ENCODE measurements around the gene RIMOC1.
A peak's percentile ranks its signal among the peaks of the same experiment; 100 is the strongest.

The RIMOC1 gene

DNA sequence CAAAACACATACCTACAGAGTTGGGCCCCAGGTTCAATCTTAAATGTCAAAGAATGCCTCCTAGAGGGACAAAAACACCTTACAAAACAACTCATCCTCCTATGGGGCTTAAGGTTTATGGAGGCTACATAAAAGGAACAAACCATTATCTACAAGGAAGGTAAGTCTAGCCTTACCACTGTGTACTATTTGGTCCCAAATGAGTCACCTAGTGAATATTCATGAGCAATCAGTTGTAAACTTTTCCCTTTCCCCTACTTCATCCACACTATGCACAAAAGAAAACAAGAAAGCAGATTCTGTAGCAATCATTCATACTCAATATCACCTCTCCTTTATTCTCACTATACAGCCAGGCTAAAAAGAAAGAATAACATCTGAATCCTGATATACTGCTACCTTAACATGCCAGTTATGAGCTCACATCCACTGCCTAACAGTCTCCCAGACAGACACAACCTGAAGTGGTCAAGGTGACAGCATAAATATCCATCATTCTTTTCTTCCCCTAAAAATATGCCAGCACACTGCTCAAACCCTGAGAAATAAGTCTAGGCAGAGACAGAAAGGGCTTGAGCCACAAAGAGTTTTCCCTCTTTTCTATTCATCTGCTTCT is 40.2 kb upstream of the RIMOC1 start:
- no peak overlapping the region for H3K27ac ChIP-seq
- no peaks in the 10 kb centered on the region for H3K79me2 ChIP-seq
- no peak overlapping the region for H2AFZ ChIP-seq
- H3K4me1 ChIP-seq = no peaks in the 10 kb centered on the region
- no peak overlapping the region for H3K4me3 ChIP-seq (ENCODE audit: low read depth, low read length)
- no peak overlapping the region for H3K4me2 ChIP-seq (ENCODE audit: low read length)
- no peaks in the 10 kb centered on the region for H3K27me3 ChIP-seq (ENCODE audit: control insufficient read depth, insufficient read depth, low read length)
- H3K9ac ChIP-seq = no peak overlapping the region
- no peaks in the 10 kb centered on the region for H3K36me3 ChIP-seq (ENCODE audit: control insufficient read depth, insufficient read depth, low read length)
- no peaks in the 10 kb centered on the region for H3K9me3 ChIP-seq (ENCODE audit: control insufficient read depth, low read length)
- TF ChIP-seq, protein P1, sequence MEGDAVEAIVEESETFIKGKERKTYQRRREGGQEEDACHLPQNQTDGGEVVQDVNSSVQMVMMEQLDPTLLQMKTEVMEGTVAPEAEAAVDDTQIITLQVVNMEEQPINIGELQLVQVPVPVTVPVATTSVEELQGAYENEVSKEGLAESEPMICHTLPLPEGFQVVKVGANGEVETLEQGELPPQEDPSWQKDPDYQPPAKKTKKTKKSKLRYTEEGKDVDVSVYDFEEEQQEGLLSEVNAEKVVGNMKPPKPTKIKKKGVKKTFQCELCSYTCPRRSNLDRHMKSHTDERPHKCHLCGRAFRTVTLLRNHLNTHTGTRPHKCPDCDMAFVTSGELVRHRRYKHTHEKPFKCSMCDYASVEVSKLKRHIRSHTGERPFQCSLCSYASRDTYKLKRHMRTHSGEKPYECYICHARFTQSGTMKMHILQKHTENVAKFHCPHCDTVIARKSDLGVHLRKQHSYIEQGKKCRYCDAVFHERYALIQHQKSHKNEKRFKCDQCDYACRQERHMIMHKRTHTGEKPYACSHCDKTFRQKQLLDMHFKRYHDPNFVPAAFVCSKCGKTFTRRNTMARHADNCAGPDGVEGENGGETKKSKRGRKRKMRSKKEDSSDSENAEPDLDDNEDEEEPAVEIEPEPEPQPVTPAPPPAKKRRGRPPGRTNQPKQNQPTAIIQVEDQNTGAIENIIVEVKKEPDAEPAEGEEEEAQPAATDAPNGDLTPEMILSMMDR (IDR thresholded peaks at IDR 0.05) = no peak

DNA sequence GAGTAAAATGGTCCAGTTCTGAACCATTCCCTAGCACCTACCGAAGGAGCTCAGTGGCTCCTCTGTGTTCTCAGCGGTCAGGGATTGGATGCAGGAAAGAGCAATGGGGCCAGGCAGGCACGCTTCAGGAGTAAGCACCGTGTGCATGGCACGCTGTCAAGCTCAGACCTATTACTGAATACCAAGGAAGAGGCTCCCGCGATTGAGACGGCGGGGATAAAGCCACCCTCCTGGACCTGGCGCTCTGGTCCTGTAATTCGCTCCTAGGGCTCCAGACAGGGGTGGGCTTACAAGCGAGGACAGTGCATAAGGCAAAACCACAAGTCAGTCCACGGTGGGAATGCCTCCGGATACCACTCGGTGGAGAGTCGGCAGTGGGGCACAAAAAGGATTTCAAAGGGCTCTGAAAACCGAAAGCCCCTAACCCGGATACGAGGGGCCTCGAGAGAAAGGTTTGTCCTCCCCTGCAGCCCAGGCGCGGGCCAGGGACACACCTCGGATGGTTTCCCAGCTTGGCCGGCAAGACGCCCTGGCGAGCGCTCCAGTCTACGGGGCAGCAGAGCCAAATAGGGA is 34.9 kb upstream of the RIMOC1 start:
- H3K27ac ChIP-seq = peak overlapping the region; percentile 80
- H3K27me3 ChIP-seq (ENCODE audit: control insufficient read depth, insufficient read depth, low read length) = no peaks in the 10 kb centered on the region
- TF ChIP-seq, protein P1 (IDR thresholded peaks at IDR 0.05) = no peak
- no peaks in the 10 kb centered on the region for H3K79me2 ChIP-seq
- no peaks in the 10 kb centered on the region for H3K9me3 ChIP-seq (ENCODE audit: control insufficient read depth, low read length)
- H3K4me2 ChIP-seq (ENCODE audit: low read length) = peak overlapping the region; percentile 88
- H2AFZ ChIP-seq = peak overlapping the region; percentile 97
- H3K4me1 ChIP-seq = no peaks in the 10 kb centered on the region
- no peaks in the 10 kb centered on the region for H3K36me3 ChIP-seq (ENCODE audit: control insufficient read depth, insufficient read depth, low read length)
- H3K4me3 ChIP-seq (ENCODE audit: low read depth, low read length) = peak overlapping the region; percentile 66
- H3K9ac ChIP-seq = no peak overlapping the region

DNA sequence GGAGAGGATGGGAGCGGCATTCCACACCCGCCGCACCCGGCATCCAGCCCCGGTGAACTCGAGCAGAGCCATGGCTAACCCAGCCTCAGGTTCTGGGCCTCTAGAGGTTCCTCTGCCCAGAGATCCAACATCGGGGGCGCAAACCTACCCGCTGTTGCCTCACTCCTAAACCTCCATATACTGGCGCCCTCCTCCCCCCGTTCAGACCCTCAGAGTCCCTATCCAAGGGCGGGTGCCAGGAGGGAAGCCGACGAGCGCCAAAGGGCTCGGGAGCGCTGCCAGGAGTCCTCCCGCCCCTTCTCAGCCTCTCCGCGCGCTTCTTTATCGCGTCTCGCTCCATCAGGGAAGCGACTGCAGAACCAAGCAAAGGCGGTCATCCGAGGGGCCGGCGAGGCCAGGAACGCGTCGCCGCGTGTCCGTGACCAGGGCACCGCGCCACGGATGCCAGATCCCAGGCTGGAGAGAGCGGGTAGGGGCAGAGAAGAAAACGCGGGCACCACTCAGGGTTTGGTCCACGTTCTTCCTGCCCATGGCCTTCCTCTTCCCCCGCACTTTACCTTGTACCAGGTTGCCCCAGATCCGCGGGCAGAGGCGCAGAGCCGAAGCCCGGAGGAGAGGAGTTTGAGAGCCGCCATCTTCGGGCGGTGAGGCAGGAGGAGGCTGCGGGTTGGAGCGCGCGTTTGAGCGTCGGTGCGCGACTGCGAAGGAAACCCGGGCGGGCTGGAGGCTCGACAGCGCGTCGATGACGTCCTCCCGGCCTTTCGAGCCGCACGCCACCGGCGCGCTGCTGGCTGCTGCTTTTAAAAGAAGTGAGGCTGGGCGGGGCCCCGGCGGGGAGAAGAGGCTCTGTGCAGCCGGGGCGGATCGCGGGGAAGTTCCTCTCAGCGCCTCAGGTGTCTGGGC is 34.2 kb upstream of the RIMOC1 start, which contains the start of gene OXCT1:
Gene OXCT1 (minus strand): TSS at position 702 of the 903 bp plus-strand sequence. CDS start 67 bp downstream, at position 635.
- H3K4me2 ChIP-seq (ENCODE audit: low read length) = peak within 1 kb of the TSS; percentile 88
- peak within 1 kb of the TSS; percentile 66 for H3K4me3 ChIP-seq (ENCODE audit: low read depth, low read length)
- H3K36me3 ChIP-seq (ENCODE audit: control insufficient read depth, insufficient read depth, low read length) = no peaks in the 10 kb centered on the region
- TF ChIP-seq, protein P1 (IDR thresholded peaks at IDR 0.05) = no peak
- no peaks in the 10 kb centered on the region for H3K27me3 ChIP-seq (ENCODE audit: control insufficient read depth, insufficient read depth, low read length)
- no peaks in the 10 kb centered on the region for H3K9me3 ChIP-seq (ENCODE audit: control insufficient read depth, low read length)
- H3K79me2 ChIP-seq = no peaks in the 10 kb centered on the region
- H3K27ac ChIP-seq = peak within 1 kb of the TSS; percentile 80
- peak within 1 kb of the TSS; percentile 58 for H3K9ac ChIP-seq
- no peaks in the 10 kb centered on the region for H3K4me1 ChIP-seq
- H2AFZ ChIP-seq = peak within 1 kb of the TSS; percentile 97

DNA sequence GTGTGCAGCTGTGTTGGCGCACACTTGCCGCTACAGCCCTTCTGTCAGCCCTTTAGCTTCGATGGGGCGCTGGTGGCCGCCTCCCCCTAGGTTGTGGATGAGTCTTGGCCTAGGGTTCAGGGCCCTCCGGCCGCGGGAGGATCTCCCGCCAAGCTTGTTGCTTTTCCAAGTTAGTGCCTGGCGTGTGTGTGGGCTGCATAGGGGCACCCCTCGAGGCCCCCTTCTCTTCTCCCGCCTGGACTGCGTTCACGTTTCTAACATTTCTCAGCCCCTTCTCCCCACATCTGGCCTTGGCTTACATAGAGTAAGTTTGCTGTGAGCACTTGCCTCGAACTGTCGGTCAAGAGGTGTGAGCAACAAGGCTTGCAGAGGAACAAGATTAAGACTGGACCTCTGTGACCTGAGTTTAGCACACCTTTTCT is 33.5 kb upstream of the RIMOC1 start:
- peak overlapping the region; percentile 88 for H3K4me2 ChIP-seq (ENCODE audit: low read length)

More for the DNA sequence above, 33.5 kb upstream of the RIMOC1 start:
- H2AFZ ChIP-seq = peak overlapping the region; percentile 97
- H3K9me3 ChIP-seq (ENCODE audit: control insufficient read depth, low read length) = no peaks in the 10 kb centered on the region
- no peaks in the 10 kb centered on the region for H3K4me1 ChIP-seq
- H3K36me3 ChIP-seq (ENCODE audit: control insufficient read depth, insufficient read depth, low read length) = no peaks in the 10 kb centered on the region
- TF ChIP-seq, protein P1 (IDR thresholded peaks at IDR 0.05) = no peak
- no peaks in the 10 kb centered on the region for H3K27me3 ChIP-seq (ENCODE audit: control insufficient read depth, insufficient read depth, low read length)
- H3K79me2 ChIP-seq = no peaks in the 10 kb centered on the region
- peak overlapping the region; percentile 80 for H3K27ac ChIP-seq
- H3K4me3 ChIP-seq (ENCODE audit: low read depth, low read length) = peak overlapping the region; percentile 66
- H3K9ac ChIP-seq = no peak overlapping the region
